MM.1S (cell line): ENCODE measurements around the gene RNU1-1.
"Not testable (repeated sequence)": the region's sequence is repeated elsewhere in the genome, so short reads cannot be mapped to it uniquely, and the experiment has no call there.

ENCODE experiments used
- DNase-seq: peaks from one replicate; pipeline ENCODE4 v3.0.0-alpha.2; 2015
- H2AFZ ChIP-seq: fragments of 300-600 bp; sonication (generic); 2 replicates; pipeline ENCODE4 v1.6.0; 2016; ENCODE audit warnings: antibody characterized with exemption, low read length
- H3F3A ChIP-seq: fragments of 300-600 bp; sonication (generic); 2 replicates; pipeline ENCODE4 v1.6.1; 2016; ENCODE audit warnings: mild to moderate bottlenecking, antibody characterized with exemption, low read length, moderate library complexity, mixed read lengths; ENCODE audit not compliant: insufficient read depth
- H3K27ac ChIP-seq: fragments of 300-600 bp; sonication (generic); 2 replicates; pipeline ENCODE4 v1.5.1; 2016; ENCODE audit warnings: mild to moderate bottlenecking, low read length
- H3K27me3 ChIP-seq: fragments of 300-600 bp; sonication (generic); replicated peaks from 2 replicates; pipeline ENCODE4 v1.6.0; 2016; ENCODE audit warnings: low read length; ENCODE audit not compliant: insufficient read depth
- H3K36me3 ChIP-seq: fragments of 300-600 bp; sonication (generic); replicated peaks from 2 replicates; pipeline ENCODE4 v1.6.1; 2016; ENCODE audit warnings: mild to moderate bottlenecking, low read length, mixed read lengths; ENCODE audit not compliant: insufficient read depth
- H3K4me1 ChIP-seq: fragments of 300-600 bp; sonication (generic); 2 replicates; pipeline ENCODE4 v1.6.1; 2016; ENCODE audit warnings: low read length, mixed read lengths
- H3K4me2 ChIP-seq: fragments of 300-600 bp; sonication (generic); 2 replicates; pipeline ENCODE4 v1.6.0; 2016; ENCODE audit warnings: low read depth, low read length
- H3K4me3 ChIP-seq: fragments of 300-600 bp; sonication (generic); 2 replicates; pipeline ENCODE4 v1.5.1; 2016; ENCODE audit warnings: low read length, mixed read lengths
- H3K79me2 ChIP-seq: fragments of 300-600 bp; sonication (generic); 2 replicates; pipeline ENCODE4 v1.6.1; 2016; ENCODE audit warnings: mixed run types, low read length, mixed read lengths
- H3K9ac ChIP-seq: fragments of 300-600 bp; sonication (generic); 2 replicates; pipeline ENCODE4 v1.6.1; 2016; ENCODE audit warnings: low read length, mixed read lengths
- H3K9me2 ChIP-seq: fragments of 300-600 bp; sonication (generic); replicated peaks from 2 replicates; pipeline ENCODE4 v1.6.1; 2016; ENCODE audit warnings: mild to moderate bottlenecking, low read length, mixed read lengths; ENCODE audit not compliant: insufficient read depth
- H3K9me3 ChIP-seq: fragments of 300-600 bp; sonication (generic); replicated peaks from 2 replicates; pipeline ENCODE4 v1.6.1; 2016; ENCODE audit warnings: mild to moderate bottlenecking, low read length, mixed read lengths; ENCODE audit not compliant: insufficient read depth
- H4K20me1 ChIP-seq: fragments of 300-600 bp; sonication (generic); 2 replicates; pipeline ENCODE4 v1.6.1; 2016; ENCODE audit warnings: mild to moderate bottlenecking, low read length, moderate library complexity, mixed read lengths; ENCODE audit not compliant: insufficient read depth
- CTCF ChIP-seq: fragments of 300-600 bp; sonication (generic); IDR thresholded peaks from 2 replicates; pipeline ENCODE4 v1.5.1; 2016; ENCODE audit warnings: antibody characterized with exemption, low read length, mixed read lengths
- EZH2 ChIP-seq: fragments of 300-600 bp; sonication (generic); optimal IDR thresholded peaks from 2 replicates; pipeline ENCODE3; 2017; ENCODE audit warnings: low read depth, mild to moderate bottlenecking, antibody characterized with exemption, low read length, mixed read lengths
- EZH2phosphoT487 ChIP-seq: fragments of 300-600 bp; sonication (generic); IDR thresholded peaks from 2 replicates; pipeline ENCODE4 v1.6.1; 2018; ENCODE audit warnings: antibody characterized with exemption, low read length

RNU1-1 gene

DNA sequence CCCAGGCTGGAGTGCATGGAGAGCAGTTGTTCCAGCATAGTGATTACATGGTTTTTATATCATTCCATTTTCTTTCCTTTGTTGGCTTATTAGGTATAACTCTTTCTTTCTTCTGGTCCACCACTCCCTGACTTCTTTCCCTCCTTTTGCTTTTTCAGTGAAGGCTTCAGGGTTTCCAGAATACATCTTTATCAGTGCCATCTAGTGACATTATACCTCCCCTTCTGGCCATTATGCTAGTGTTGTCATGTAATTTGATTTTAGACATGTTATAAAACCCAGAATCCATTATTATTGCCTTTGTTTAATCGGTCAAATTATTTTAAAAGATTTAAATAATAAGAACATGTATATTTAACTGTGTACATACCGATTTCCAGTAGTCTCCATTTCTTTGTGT is 10.6 kb downstream of the RNU1-1 start:
- Histone ChIP-seq H3K27ac (no peak overlapping the region), H3K9me2 (no peaks in the 10 kb centered on the region), H3K27me3 (0 out of 2 replicates have a peak, but pooled peaks cover 4% of the 10 kb centered on the region), H3K4me1 (no peaks in the 10 kb centered on the region), H3K4me2 (no peak overlapping the region), H4K20me1 (no peaks in the 10 kb centered on the region), H3K9me3 (no peaks in the 10 kb centered on the region), H3K4me3 (no peak overlapping the region), H2AFZ (no peak overlapping the region), H3K9ac (no peak overlapping the region), H3K36me3 (no peaks in the 10 kb centered on the region), H3F3A (no peaks in the 10 kb centered on the region), H3K79me2 (no peaks in the 10 kb centered on the region)
- no peak for TF ChIP-seq EZH2phosphoT487
- no peak for TF ChIP-seq CTCF
- TF ChIP-seq EZH2: no peak
- DNase-seq: no peak

- H3K27me3 ChIP-seq, H3F3A ChIP-seq, H3K9ac ChIP-seq, H3K4me3 ChIP-seq, H2AFZ ChIP-seq, H3K4me1 ChIP-seq, H3K4me2 ChIP-seq, H3K27ac ChIP-seq, DNase-seq, H3K79me2 ChIP-seq, H4K20me1 ChIP-seq, H3K9me2 ChIP-seq, H3K36me3 ChIP-seq, H3K9me3 ChIP-seq: not testable (repeated sequence)
Measured at GRCh38 chr1:16501446-16501845, 12.6 kb downstream of the RNU1-1 start.

- H2AFZ ChIP-seq, H4K20me1 ChIP-seq, DNase-seq, H3K9me3 ChIP-seq, H3K9ac ChIP-seq, H3K27ac ChIP-seq, H3K79me2 ChIP-seq, H3K4me2 ChIP-seq, H3K36me3 ChIP-seq, H3K4me3 ChIP-seq, H3K4me1 ChIP-seq, H3F3A ChIP-seq, H3K9me2 ChIP-seq, H3K27me3 ChIP-seq: not testable (repeated sequence)
Measured at GRCh38 chr1:16500975-16501374, 13.1 kb downstream of the RNU1-1 start.

GRCh38 chr1:16500466-16500865 is 13.6 kb downstream of the RNU1-1 start:
- H2AFZ ChIP-seq, H3K9me3 ChIP-seq: not testable (repeated sequence)

DNA sequence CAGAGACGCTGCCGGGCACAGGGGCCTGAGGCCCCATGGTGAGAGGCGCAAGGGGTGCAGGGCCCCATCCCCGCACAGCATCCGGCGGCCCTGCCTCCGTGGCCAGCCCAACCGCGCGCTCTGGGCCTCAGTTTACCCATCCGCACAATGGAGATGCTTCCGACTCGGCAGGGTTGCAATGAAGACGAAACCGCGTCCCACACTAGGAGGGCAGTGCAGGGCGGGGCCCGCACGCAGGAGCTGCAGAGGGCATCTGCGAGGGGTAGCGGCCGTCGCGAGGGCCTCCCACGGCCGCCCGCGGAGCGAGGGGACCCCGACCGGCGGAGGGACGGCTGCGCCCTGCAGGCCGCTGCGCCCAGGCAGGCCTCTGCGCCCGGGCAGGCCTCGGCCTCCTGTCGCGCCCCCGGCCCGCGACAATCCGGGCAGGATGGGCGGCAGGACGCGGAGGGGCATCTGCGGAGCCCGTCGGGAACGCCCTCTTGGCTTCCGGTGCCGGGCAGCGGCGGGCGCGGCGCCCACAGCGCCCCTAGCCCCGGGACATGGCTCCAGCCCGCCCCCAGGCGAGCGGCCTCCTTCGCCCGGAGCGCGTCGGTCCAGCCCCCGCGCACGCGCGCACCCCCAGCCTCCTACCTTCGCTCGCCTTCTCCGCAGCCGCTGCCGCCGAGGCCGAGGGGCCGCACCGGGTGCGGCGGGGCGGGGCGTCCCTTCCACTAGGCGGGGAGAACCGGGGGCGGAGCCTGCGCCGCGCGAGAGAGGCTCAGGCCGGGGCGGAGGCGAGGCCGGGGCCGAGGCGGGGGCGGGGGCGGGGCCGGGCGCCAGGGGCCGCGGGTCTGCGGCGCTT is 15.3 kb downstream of the RNU1-1 start:
- H3K27me3 ChIP-seq: no peaks in the 10 kb centered on the region
- no peaks in the 10 kb centered on the region for H3F3A ChIP-seq
- no peak overlapping the region for H3K27ac ChIP-seq
- no peak overlapping the region for H2AFZ ChIP-seq
- H3K9me3 ChIP-seq: no peaks in the 10 kb centered on the region
- H3K4me3 ChIP-seq: peak overlapping the region; percentile 71
- no peaks in the 10 kb centered on the region for H3K79me2 ChIP-seq
- peak; percentile 86 for DNase-seq
- no peaks in the 10 kb centered on the region for H4K20me1 ChIP-seq
- H3K4me2 ChIP-seq: peak overlapping the region; percentile 98
- H3K9me2 ChIP-seq: no peaks in the 10 kb centered on the region
- TF ChIP-seq CTCF: no peak
- no peak for TF ChIP-seq EZH2phosphoT487
- TF ChIP-seq EZH2: no peak
- H3K9ac ChIP-seq: no peak overlapping the region; the same call in 1 of the 2 replicates
- no peaks in the 10 kb centered on the region for H3K36me3 ChIP-seq
- H3K4me1 ChIP-seq: no peaks in the 10 kb centered on the region

More at GRCh38 chr1:16500466-16500865, 13.6 kb downstream of the RNU1-1 start:
- not testable (repeated sequence) for H3K4me1 ChIP-seq, DNase-seq, H3K27me3 ChIP-seq, H4K20me1 ChIP-seq, H3K4me3 ChIP-seq, H3K9ac ChIP-seq, H3K27ac ChIP-seq, H3F3A ChIP-seq, H3K79me2 ChIP-seq, H3K36me3 ChIP-seq, H3K4me2 ChIP-seq, H3K9me2 ChIP-seq

DNA sequence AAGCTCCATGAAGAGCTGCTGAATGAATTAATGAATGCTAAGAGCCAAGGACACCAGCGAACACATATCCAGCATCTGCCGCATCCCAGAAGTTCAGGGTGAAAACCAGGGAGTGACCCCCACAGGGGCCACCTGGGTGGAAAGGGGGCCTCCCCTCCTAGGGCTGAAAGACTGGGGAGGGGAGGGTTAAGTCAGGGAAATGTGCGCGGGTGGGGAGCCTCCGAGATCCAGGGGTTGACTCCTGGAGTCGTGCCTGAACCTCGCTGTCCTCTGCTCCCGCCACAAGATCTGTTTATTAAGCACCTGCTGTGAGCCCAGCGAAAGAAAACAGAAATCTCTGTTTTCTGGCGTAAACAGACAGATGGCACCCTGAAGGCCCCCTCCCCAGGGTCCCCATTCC is 16.0 kb downstream of the RNU1-1 start:
- H3F3A ChIP-seq, H3K27ac ChIP-seq, H2AFZ ChIP-seq, H3K4me1 ChIP-seq, H3K9me3 ChIP-seq, H4K20me1 ChIP-seq, H3K79me2 ChIP-seq, H3K9ac ChIP-seq, DNase-seq, H3K4me3 ChIP-seq, H3K27me3 ChIP-seq, H3K9me2 ChIP-seq, H3K36me3 ChIP-seq: not testable (repeated sequence)
- peak overlapping the region; percentile 63; the same call in 1 of the 2 replicates for H3K4me2 ChIP-seq
